Esophagus muscularis mucosa (tissue), 3 donors: Measurements from ENCODE around the gene TPGS1.

Experiments used
- CTCF ChIP-seq, 3 experiments: fragments of 200-600 bp in 2 of 3; fragments of 450-650 bp in 1 of 3; sonication (generic) in 2 of 3; IDR thresholded peaks; one replicate each; pipeline ENCODE4 v1.5.1; 2017 to 2019; ENCODE audit warnings: antibody characterized with exemption in 3 of 3, mild to moderate bottlenecking in 2 of 3, moderate library complexity in 1 of 3
- POLR2A ChIP-seq: fragments of 450-650 bp; IDR thresholded peaks from one replicate; pipeline ENCODE4 v1.6.1; 2017; ENCODE audit warnings: antibody characterized with exemption, moderate library complexity, mild to moderate bottlenecking, low read depth
- POLR2AphosphoS5 ChIP-seq, 2 donors: sonication (generic); formaldehyde crosslinking; IDR thresholded peaks; one replicate each; pipeline ENCODE4 v1.6.1; 2017; ENCODE audit warnings: antibody characterized with exemption in 2 of 2

GRCh38 chr19:501646-502045, 5.7 kb upstream of the TPGS1 start:
- TF ChIP-seq CTCF (IDR thresholded peaks at IDR 0.05): no peak
- TF ChIP-seq POLR2A: no peak
- TF ChIP-seq POLR2AphosphoS5 (IDR thresholded peaks at IDR 0.05): no peak
